HepG2 (cell line): ENCODE data around the gene RPRML. TPM values are rescaled to one million over a fixed set of nuclear protein-coding genes. Genes with fewer than 3 reads are reported as not detected.

Experiments
- DPF2 ChIP-seq: sonication (generic); formaldehyde crosslinking; IDR thresholded peaks from 2 replicates; pipeline ENCODE4 v1.4.0; 2020; ENCODE audit warnings: mild to moderate bottlenecking, low read depth, missing genetic modification reagents, borderline replicate concordance
- EHMT2 ChIP-seq: fragments of 200-600 bp; sonication (generic); IDR thresholded peaks from 2 replicates; pipeline ENCODE4 v1.7.0; 2017; ENCODE audit warnings: antibody characterized with exemption, low read depth, low read length, borderline replicate concordance
- ETV5 ChIP-seq: IDR thresholded peaks from 2 replicates; pipeline ENCODE4 v1.6.1; 2018; ENCODE audit warnings: missing biosample characterization, missing genetic modification reagents, inconsistent platforms, borderline replicate concordance
- GRHL1 ChIP-seq: sonication (generic); formaldehyde crosslinking; conservative IDR thresholded peaks from 2 replicates; pipeline ENCODE4 v1.8.0; 2022; ENCODE audit warnings: missing genetic modification reagents
- HNF4G ChIP-seq, 2 experiments: sonication (generic) in 1 of 2; formaldehyde crosslinking in 1 of 2; IDR thresholded peaks; 2 replicates each; pipeline versions ENCODE4 v1.4.0 to v1.6.1; 2011 to 2020; ENCODE audit warnings: borderline replicate concordance in 2 of 2, low read depth in 2 of 2, mild to moderate bottlenecking in 2 of 2, low read length in 1 of 2, missing genetic modification reagents in 1 of 2, moderate library complexity in 1 of 2
- KDM4B ChIP-seq: sonication (generic); formaldehyde crosslinking; IDR thresholded peaks from 2 replicates; pipeline ENCODE4 v1.4.0; 2020; ENCODE audit warnings: missing genetic modification reagents
- NFE2L1 ChIP-seq: sonication (generic); formaldehyde crosslinking; IDR thresholded peaks from 2 replicates; pipeline ENCODE4 v1.4.0; 2020; ENCODE audit warnings: missing genetic modification reagents, mild to moderate bottlenecking, borderline replicate concordance
- NFYB ChIP-seq: sonication (generic); formaldehyde crosslinking; IDR thresholded peaks from 2 replicates; pipeline ENCODE4 v1.4.0; 2020; ENCODE audit warnings: missing genetic modification reagents
- PAF1 ChIP-seq: IDR thresholded peaks from 2 replicates; pipeline ENCODE4 v1.6.1; 2016; ENCODE audit warnings: missing genetic modification reagents, missing compliant biosample characterization
- PREB ChIP-seq: sonication (generic); formaldehyde crosslinking; IDR thresholded peaks from 2 replicates; pipeline ENCODE4 v1.4.0; 2020; ENCODE audit warnings: missing genetic modification reagents
- RFX5 ChIP-seq: IDR thresholded peaks from 2 replicates; pipeline ENCODE4 v1.6.1; 2011; ENCODE audit warnings: low read depth, low read length, improper control_type of control experiment
- SRSF1 ChIP-seq: fragments of 200-400 bp; formaldehyde crosslinking; optimal IDR thresholded peaks from 2 replicates; pipeline ENCODE3; 2017; ENCODE audit warnings: mild to moderate bottlenecking, low read depth, low read length, moderate library complexity
- STAT6 ChIP-seq: sonication (generic); formaldehyde crosslinking; IDR thresholded peaks from 2 replicates; pipeline ENCODE4 v1.4.0; 2020; ENCODE audit warnings: missing genetic modification reagents, mild to moderate bottlenecking, borderline replicate concordance
- YEATS2 ChIP-seq: sonication (generic); formaldehyde crosslinking; IDR thresholded peaks from 2 replicates; pipeline ENCODE4 v1.4.0; 2020; ENCODE audit warnings: missing genetic modification reagents, borderline replicate concordance
- ZFYVE20 ChIP-seq: sonication (generic); formaldehyde crosslinking; IDR thresholded peaks from 2 replicates; pipeline ENCODE4 v1.8.0; 2023; ENCODE audit warnings: low read depth, mild to moderate bottlenecking, moderate library complexity, missing genetic modification reagents, borderline replicate concordance
- ZNF263 ChIP-seq: sonication (generic); formaldehyde crosslinking; IDR thresholded peaks from 2 replicates; pipeline ENCODE4 v1.4.0; 2020; ENCODE audit warnings: missing genetic modification reagents
- ZNF292 ChIP-seq: sonication (generic); formaldehyde crosslinking; IDR thresholded peaks from 2 replicates; pipeline ENCODE4 v1.8.1; 2022; ENCODE audit warnings: mild to moderate bottlenecking, low read depth, missing genetic modification reagents, borderline replicate concordance
- ZNF501 ChIP-seq: sonication (generic); formaldehyde crosslinking; IDR thresholded peaks from 2 replicates; pipeline ENCODE4 v1.5.1; 2020; ENCODE audit warnings: mild to moderate bottlenecking, moderate library complexity, missing genetic modification reagents
- ZNF546 ChIP-seq: sonication (generic); formaldehyde crosslinking; conservative IDR thresholded peaks from 2 replicates; pipeline ENCODE4 v1.8.1; 2023; ENCODE audit warnings: mild to moderate bottlenecking, missing genetic modification reagents
- ZNF549 ChIP-seq: sonication (generic); formaldehyde crosslinking; IDR thresholded peaks from 2 replicates; pipeline ENCODE4 v1.5.0; 2020; ENCODE audit warnings: missing genetic modification reagents
- ZNF552 ChIP-seq: sonication (generic); formaldehyde crosslinking; IDR thresholded peaks from 2 replicates; pipeline ENCODE4 v1.9.0; 2022; ENCODE audit warnings: missing genetic modification reagents, mild to moderate bottlenecking, borderline replicate concordance
- ZNF781 ChIP-seq: sonication (generic); formaldehyde crosslinking; IDR thresholded peaks from 2 replicates; pipeline ENCODE4 v1.5.1; 2020; ENCODE audit warnings: borderline replicate concordance, mild to moderate bottlenecking, missing genetic modification reagents; ENCODE audit errors: not compliant biosample characterization
- ZNF883 ChIP-seq: sonication (generic); formaldehyde crosslinking; IDR thresholded peaks from 2 replicates; pipeline ENCODE4 v1.5.1; 2020; ENCODE audit warnings: mild to moderate bottlenecking, missing genetic modification reagents; ENCODE audit errors: not compliant biosample characterization
- polyA plus RNA-seq, 8 experiments: library from polyadenylated mRNA; depleted of rRNA in 3 of 8; stranded (reverse) in 7 of 8; unstranded in 1 of 8; fragments of >200 nt; fragmentation: Illumina TruSeq in 4 of 8; extraction: Trizol in 4 of 8; gene quantifications; 2 replicates each; pipeline versions ENCODE4 v1.2.1 to v1.2.3, GENCODE V29; 2011 to 2016; ENCODE audit warnings: low read depth in 4 of 8, missing spikeins in 1 of 8, mixed read lengths in 1 of 8; ENCODE audit not compliant: insufficient read depth in 1 of 8
- total RNA-seq, 5 experiments: library from RNA; depleted of rRNA; stranded (reverse); fragments of >200 nt; fragmentation: Illumina TruSeq; extraction: Trizol; gene quantifications; 2 replicates each; pipeline ENCODE4 v1.2.3, GENCODE V29; 2016; ENCODE audit warnings: low read depth in 1 of 5

The RPRML gene
- total and polyA plus RNA-seq, 2 of the 13 experiments (the other 11 are each of a cell fraction or from before 2014, with no cell fraction given): not detected

GRCh38 chr17:46940692-46941404 lies 38.2 kb downstream of the RPRML start (continued):
- no peak for TF ChIP-seq ZNF292 (CRISPR knock-in tag)
- TF ChIP-seq STAT6 (CRISPR knock-in tag): no peak
- TF ChIP-seq SRSF1: no peak
- TF ChIP-seq HNF4G (IDR thresholded peaks at IDR 0.05; ENCODE audit: borderline replicate concordance, low read depth, low read length): peak; percentile 38; the same call in 1 of the 2 replicates
- no peak for TF ChIP-seq HNF4G (CRISPR knock-in tag; IDR thresholded peaks at IDR 0.05; ENCODE audit: borderline replicate concordance, low read depth)
- TF ChIP-seq ZNF549: no peak
- TF ChIP-seq ZNF263: no peak; the same call in 1 of the 2 replicates
- TF ChIP-seq ZFYVE20: no peak
- TF ChIP-seq ETV5 (CRISPR knock-in tag): peak; percentile 35; the same call in 1 of the 2 replicates
- 0 out of 2 replicates have a peak, but pooled peaks have one; percentile 35 for TF ChIP-seq KDM4B (CRISPR knock-in tag)
- TF ChIP-seq ZNF781 (CRISPR knock-in tag): no peak
- no peak for TF ChIP-seq ZNF501 (CRISPR knock-in tag)
- TF ChIP-seq NFYB: no peak
- no peak for TF ChIP-seq NFE2L1
- no peak for TF ChIP-seq ZNF883 (CRISPR knock-in tag)
- TF ChIP-seq YEATS2: peak; percentile 65; the same call in 1 of the 2 replicates
- no peak for TF ChIP-seq PREB (CRISPR knock-in tag)
- TF ChIP-seq RFX5: 0 out of 2 replicates have a peak, but pooled peaks have one; percentile 20
- no peak for TF ChIP-seq ZNF552 (CRISPR knock-in tag)
- TF ChIP-seq ZNF546 (CRISPR knock-in tag): no peak
- no peak for TF ChIP-seq DPF2
- TF ChIP-seq GRHL1 (CRISPR knock-in tag): no peak
- no peak for TF ChIP-seq EHMT2
- 0 out of 2 replicates have a peak, but pooled peaks have one; percentile 44 for TF ChIP-seq PAF1
